Neural progenitor cell (in vitro differentiated cells): ENCODE results near the gene GAB3.

ENCODE experiments used
- EZH2 ChIP-seq: fragments of 200-600 bp; sonication (generic); IDR thresholded peaks from 2 replicates; pipeline ENCODE4 v1.6.1; 2017; ENCODE audit warnings: antibody characterized with exemption, mild to moderate bottlenecking, moderate library complexity
- EZH2phosphoT487 ChIP-seq: fragments of 200-600 bp; sonication (generic); IDR thresholded peaks from 2 replicates; pipeline ENCODE4 v1.6.1; 2017; ENCODE audit warnings: antibody characterized with exemption
- TF ChIP-seq, protein P1 (sequence below): fragments of 200-600 bp; sonication (generic); IDR thresholded peaks from 2 replicates; pipeline ENCODE4 v1.5.1; 2017; ENCODE audit warnings: antibody characterized with exemption, mild to moderate bottlenecking

DNA sequence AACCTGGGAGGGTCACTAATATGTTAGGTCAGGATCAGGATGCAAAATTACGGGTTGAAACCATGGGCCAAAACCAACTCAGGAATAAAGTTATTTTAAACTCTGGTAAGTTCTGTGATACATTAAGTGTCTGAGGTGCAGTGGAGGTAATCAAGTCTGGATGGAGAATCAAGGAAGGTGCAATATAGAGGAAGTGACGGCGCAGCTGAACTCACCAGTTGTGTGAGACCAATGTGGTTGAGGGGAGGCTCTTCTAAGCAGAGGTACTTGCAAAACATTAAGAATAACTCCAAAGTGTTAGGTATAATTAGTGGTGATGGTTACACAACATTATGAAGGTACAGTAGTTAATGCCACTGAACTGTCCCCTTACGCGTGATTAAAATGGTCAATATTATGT, 19.7 kb downstream of the GAB3 start:
- TF ChIP-seq, protein P1, sequence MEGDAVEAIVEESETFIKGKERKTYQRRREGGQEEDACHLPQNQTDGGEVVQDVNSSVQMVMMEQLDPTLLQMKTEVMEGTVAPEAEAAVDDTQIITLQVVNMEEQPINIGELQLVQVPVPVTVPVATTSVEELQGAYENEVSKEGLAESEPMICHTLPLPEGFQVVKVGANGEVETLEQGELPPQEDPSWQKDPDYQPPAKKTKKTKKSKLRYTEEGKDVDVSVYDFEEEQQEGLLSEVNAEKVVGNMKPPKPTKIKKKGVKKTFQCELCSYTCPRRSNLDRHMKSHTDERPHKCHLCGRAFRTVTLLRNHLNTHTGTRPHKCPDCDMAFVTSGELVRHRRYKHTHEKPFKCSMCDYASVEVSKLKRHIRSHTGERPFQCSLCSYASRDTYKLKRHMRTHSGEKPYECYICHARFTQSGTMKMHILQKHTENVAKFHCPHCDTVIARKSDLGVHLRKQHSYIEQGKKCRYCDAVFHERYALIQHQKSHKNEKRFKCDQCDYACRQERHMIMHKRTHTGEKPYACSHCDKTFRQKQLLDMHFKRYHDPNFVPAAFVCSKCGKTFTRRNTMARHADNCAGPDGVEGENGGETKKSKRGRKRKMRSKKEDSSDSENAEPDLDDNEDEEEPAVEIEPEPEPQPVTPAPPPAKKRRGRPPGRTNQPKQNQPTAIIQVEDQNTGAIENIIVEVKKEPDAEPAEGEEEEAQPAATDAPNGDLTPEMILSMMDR = no peak
- TF ChIP-seq EZH2 (no peak), EZH2phosphoT487 (no peak)
